COLO668 (cell line): ENCODE measurements around the gene IPCEF1.
"Not testable (repeated sequence)": the region's sequence is repeated elsewhere in the genome, so short reads cannot be mapped to it uniquely, and the experiment has no call there.

ENCODE experiments used
- DNase-seq: peaks from one replicate; lab custom pipeline; 2025; ENCODE audit not compliant: unreplicated experiment; lab: John Stamatoyannopoulos, UW

IPCEF1 gene

DNA sequence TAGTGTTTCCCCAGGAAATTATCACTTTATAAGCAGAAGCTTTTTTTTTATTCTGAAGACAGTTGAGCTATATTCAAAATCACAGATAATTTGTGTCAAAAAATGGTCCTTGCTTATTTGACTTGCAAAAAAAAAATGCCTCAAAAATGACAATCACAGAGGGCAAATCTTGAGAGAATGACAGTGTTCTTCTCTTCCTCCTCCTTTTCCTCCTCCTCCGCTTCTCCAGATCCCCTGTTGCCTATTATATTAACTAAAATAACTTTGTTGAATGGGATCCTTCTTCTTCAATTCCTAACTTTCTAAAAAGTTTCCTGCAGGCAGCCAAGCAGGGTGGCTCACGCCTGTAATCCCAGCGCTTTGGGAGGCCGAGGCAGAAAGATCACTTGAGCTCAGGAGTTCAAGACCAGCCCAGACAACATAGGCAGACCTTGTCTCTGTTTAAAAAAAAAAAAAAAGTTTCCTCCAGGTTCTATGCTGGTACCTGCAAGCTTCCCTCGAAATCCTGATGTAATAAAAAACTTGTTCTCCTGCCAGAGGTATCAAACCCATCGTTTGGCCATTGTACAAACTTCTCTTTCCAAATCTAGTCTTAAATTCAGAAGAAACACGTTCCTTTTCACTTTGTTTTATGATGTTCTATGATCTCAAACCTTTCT, 128.6 kb downstream of the IPCEF1 start:
- DNase-seq: no peak

DNA sequence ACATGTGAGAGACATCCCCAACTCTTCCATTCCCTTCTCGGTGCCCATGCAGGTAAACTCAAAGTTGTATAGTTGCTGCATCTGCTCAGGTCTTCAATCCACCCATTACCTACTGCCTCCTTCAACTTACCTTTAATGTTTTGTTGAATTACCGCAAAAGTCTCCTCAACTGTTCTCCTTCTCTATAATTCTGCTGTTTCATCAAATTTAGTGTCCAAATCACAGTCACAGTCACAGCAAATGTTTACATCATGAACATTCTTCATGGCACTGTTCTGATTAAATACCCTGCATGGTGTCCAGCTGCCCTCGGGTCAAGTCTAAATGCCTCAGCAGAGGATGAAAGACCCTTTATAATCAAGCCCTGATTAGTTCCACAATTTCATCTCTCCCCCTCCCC, 130.1 kb downstream of the IPCEF1 start:
- DNase-seq: no peak

- no peak for DNase-seq
Measured at GRCh38 chr6:154223296-154223695, 133.3 kb downstream of the IPCEF1 start.

GRCh38 chr6:154222716-154223115, 133.9 kb downstream of the IPCEF1 start:
- no peak for DNase-seq

DNA sequence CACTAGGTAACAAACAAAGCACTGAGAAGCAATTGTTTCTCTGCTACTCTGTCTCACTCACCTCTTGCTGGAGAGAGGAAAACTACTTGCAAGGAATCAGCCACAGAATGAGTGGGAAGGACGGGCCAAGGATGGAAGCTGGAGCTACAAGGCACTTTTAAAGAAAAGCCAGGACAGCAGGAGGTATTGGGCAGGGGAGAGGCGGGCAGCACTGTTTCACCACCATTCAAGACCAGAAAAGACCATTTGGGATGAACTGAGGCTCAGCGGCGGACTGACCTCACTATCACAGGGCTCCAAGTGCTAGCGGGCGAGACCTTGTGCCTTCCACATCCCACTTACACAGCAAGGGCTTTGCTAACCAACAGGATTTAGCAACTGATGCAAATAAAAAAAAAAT, 137.4 kb downstream of the IPCEF1 start:
- DNase-seq: no peak

DNA sequence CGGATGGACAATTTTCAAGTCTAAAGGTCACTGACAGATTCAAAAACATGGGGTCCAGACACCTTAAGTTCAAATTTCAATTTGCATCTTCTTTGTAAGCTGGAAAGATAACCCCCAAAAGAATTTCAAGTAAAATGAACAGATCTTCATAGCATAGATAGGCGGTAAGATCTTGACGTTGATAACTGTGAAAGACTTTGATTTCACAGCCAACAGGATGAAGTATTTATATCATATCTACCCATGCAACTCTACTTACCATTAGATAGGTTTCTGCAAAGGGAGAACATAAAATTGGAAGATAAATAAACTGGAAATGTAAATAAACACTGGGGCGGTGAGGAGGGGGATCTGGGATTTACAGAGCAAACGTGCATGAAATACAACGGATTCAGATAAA, 137.8 kb downstream of the IPCEF1 start:
- no peak for DNase-seq

- no peak for DNase-seq
Measured at GRCh38 chr6:154218301-154218700, 138.3 kb downstream of the IPCEF1 start.

DNA sequence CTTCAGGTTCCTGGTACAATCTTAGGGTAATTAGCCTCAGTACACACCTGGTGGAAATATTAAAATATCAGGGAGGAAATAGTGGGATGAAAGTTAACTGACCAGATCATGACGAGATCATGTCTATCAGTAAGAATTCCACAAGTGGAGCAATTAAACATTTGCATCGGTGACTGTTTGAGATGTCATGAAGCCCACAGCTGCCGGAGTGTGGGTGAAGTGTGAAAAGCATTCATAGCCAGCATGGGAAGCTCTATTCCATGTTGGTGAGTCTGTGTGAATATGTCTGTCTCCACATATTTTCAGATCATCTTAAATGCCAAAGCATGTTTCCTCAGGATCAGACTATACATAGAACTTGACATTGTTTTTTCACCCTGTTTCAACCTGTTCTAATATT, 142.8 kb downstream of the IPCEF1 start:
- DNase-seq: no peak

DNA sequence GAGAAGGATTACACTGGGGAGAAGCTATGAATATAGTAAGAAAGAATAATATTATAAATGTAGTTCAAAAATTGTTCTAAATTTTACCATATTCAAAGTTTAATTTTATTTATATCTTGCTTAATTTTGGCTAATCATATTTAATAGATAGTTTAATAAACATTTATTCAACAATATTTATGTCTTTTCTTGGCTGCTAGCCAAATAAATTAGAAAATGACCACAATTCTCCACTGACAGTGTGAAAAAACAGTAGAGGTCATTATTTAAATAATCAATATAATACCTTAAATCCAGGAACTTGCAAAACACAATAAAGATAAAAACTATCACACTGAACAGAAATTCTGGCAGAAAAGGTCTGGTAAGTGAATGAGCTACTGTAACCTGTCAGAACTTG, 145.9 kb downstream of the IPCEF1 start:
- DNase-seq: no peak

DNA sequence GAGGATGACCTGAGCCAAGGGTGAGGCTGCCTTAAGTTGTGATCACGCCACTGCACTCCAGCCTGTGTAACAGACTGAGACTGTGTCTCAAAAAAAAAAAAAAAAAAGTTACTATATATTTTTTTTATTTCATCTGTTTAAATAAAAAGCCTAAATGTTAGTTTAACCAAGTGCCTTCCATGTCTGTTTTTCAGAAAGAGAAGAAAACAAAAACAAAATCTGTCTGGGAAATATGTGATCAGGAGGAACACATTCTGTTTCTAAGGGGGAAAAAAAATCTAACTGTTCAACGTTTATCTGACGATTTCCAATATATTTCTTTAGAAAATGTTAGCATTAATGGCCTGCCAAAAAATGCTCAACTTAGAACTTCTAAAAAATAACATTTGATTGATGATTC, 147.0 kb downstream of the IPCEF1 start:
- no peak for DNase-seq

DNA sequence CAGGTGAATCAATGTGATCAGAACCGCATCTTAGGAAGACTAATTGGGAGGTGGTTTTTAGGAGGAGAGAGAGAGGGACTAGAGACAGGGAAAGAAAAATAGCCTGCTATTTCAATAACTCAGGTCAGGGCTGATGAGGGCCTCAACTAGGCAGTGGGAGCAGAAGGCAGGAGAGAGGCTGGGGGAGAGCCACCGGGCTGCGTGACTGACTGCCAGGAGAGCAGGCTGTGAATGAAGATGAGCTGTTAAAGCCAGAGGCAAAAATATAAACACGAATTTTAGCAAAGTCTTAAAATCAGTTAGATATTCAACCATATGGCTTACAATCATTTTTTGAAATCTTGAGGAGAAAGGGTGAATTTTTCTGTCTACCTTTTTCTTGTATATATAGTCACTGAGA, 149.6 kb downstream of the IPCEF1 start:
- DNase-seq: no peak

- DNase-seq: no peak
Measured at GRCh38 chr6:154206141-154206540, 150.5 kb downstream of the IPCEF1 start.

DNA sequence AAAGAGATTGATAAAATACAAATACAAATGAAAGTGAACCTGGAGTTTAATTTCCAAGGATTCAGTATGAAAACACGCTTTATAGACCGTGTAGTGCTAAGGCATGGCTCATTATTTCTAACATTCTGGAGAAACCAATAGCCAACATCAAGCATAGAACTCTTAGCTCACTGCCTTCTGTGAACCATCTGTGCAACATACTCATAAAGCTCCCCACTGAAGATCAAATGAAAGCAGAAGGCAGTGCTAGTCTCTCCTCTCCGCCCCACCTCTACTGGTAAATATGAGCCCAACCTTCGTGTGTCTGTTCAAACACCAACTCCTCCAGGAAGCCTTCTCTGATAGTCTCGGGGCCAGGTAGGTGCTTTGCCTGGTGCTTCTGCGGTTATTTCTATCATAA, 153.6 kb downstream of the IPCEF1 start:
- no peak for DNase-seq

DNA sequence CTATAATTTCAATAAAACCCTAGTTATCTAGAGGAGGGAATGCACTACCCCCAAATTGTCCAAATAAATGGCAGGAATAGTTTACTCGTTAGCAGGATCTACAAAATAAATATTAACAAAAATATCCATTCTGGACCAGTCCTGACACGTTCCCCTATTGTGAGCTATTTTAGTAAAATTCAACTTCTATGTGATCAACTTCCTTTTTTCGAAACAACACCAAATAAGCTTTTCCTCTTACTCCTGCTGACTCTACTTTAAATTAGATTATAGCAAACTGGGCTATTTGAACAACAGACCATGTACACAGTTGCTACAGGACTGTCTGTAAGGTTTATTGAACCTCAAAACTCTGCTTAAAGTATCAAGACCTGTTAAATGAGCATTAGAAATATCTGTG, 154.3 kb downstream of the IPCEF1 start:
- no peak for DNase-seq

DNA sequence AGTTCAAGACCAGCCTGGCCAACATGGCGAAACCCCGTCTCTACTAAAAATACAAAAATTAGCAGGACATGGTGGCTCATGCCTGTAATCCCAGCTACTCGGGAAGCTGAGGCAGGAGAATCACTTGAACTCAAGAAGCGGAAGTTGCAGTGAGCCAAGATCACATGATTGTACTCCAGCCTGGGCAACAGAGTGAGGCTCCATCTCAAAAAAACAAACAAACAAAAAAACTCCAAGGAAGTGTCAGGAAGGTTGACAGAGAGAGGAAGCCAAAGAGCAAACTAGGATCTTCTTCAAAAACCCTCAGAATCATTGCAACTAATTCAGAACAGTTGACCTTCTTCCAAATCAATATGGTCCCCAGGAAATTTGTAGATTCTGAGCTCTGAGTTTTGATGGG, 154.9 kb downstream of the IPCEF1 start:
- DNase-seq: not testable (repeated sequence)

DNA sequence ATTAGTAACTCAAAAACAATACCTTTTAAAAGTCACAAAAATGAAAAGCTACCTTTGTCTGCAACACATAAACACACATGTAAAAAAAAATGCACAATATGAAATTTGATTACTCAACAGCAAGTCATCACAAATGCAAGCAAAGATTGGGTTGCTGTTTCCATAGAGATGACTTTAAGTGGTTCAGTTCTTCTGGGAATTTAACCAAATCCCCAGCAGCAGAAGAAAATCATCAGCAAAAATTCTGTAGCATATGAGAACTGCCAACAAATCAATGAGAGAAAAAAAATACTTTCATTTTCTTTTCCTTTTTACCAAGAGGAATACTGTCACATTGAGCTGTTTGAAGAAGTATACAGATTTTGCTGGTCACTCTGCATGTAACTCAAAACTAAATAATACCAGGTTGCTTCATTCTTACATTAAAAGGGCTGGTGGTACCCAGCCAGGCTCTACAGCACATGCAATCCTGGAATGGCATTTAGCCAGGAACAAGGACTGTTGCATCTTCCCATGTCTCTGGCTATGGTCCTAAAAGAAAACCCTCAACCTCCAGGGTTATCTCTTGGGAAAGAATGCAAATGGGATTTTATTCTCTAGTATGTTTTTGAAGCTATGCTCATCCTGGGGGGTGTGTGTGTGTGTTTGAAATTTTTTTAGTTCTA, 159.3 kb downstream of the IPCEF1 start:
- no peak for DNase-seq

DNA sequence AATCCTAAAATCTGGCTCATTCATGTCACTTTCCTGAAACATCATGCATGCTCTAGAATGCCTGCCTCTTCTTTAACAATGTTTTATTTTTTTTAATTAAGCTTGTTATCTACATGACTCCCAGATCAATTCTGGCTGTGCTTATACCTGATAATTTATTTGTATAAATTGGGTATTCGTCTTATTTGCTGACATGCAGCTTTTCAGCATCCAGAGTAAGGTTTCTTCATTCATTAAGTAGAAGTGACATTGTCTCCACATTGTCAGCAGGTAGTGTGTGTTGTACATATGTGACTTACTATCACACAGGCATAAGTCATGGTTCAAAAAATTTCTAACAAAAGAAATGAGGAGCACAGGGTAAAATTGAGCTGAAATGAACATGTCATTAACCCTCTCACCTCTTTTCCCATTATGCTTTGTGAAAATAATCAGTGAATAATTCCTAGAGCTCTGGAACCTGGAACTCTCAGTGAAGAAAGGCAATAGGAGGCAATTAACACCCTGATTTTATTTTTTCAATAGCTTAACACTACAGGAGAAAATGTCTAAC, 160.2 kb downstream of the IPCEF1 start:
- DNase-seq: no peak

- DNase-seq: no peak
Measured at GRCh38 chr6:154187714-154188113, 168.9 kb downstream of the IPCEF1 start.

- no peak for DNase-seq
Measured at GRCh38 chr6:154187203-154187602, 169.4 kb downstream of the IPCEF1 start.

DNA sequence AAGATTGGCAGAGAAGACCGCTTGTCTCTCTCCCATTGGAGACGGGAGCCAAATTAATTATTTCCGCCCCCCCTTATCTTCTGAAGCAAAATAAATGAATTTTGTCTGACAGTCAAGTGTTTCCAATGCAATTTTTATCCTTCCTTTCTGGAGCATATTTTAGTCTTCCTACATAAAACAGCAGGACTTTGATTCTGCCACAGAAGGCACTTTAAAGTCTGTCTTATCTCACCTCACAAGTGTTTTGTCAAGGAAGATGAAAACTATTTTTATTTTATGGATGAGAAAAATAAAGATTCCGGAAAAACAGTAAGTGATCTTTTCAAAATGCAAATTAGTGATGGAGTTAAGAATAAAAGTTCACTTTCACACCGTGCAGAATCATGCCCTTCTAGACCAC, 177.2 kb downstream of the IPCEF1 start:
- no peak for DNase-seq

GRCh38 chr6:154172393-154172792, 184.2 kb downstream of the IPCEF1 start:
- DNase-seq: not testable (repeated sequence)

- DNase-seq: no peak
Measured at GRCh38 chr6:154170106-154170505, 186.5 kb downstream of the IPCEF1 start.
